ENCODE data around the gene MRPL10. TPM values are rescaled to one million over a fixed set of nuclear protein-coding genes. Genes with fewer than 3 reads are reported as not detected.
A peak's percentile ranks its signal among the peaks of the same experiment; 100 is the strongest.

The MRPL10 gene
- total RNA-seq, 6 donors from 2014 or later: 23.1 to 44.2 (median 28.6) TPM

DNA sequence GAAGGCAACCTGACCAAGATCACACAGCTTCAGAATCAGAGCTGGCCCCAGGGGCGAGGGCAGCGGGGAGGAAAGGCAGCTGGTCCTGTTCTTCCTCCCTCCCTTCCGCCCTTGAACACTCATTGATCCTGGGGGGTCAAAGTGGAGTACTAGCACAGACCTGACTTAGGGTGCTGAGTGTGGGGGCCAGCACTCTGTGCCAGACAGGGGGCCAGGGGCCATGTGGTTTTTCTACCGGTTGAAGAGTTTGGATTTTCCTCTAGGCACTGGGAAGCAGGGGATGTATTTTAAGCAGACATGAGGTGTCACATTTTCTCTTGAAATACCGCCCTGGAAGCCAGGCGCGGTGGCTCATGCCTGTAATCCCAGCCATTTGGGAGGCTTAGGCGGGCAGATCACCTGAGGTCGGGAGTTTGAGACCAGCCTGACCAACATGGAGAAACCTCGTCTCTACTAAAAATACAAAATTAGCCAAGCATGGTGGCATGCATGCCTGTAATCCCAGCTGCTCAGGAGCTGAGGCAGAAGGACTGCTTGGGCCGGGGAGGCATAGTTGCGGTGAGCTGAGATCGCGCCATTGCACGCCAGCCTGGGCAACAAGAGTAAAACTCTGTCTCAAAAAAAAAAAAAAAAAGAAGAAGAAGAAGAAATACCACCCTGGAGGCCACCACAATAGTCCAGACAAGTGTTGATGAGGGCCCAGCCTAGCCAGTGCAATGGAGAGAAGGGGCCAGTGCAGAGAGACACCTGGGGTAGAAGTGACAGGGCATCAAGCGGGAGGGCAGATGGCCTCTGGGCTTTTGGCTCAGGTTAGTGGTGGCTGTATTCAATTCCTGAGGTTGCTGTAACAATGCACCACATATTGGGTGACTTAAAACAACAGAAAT, 25.1 kb downstream of the MRPL10 start:
- no peak for DNase-seq
- H3K4me1 ChIP-seq: peaks cover 0 to 11% (median 6%) of the 10 kb centered on the region in 4 donors
- ATAC-seq (ENCODE audit: low FRiP score in 2 of 2): no peak
- H3K9me3 ChIP-seq: no peaks in the 10 kb centered on the region
- no peak overlapping the region for H3K27ac ChIP-seq
- peaks cover 0 to 3% (median 0%) of the 10 kb centered on the region in 4 donors for H3K27me3 ChIP-seq
- H3K36me3 ChIP-seq: peaks cover 4 to 48% (median 30%) of the 10 kb centered on the region in 4 donors
- WGBS, 2 donors: 85 to 89% methylated on average over 16 of the region's 16 CpGs
- H3K4me3 ChIP-seq: no peak overlapping the region
- TF ChIP-seq EP300 (IDR thresholded peaks at IDR 0.05) (no peak), POLR2A (IDR thresholded peaks at IDR 0.05) (no peak), POLR2AphosphoS5 (IDR thresholded peaks at IDR 0.05) (no peak)
- TF ChIP-seq, protein P1, sequence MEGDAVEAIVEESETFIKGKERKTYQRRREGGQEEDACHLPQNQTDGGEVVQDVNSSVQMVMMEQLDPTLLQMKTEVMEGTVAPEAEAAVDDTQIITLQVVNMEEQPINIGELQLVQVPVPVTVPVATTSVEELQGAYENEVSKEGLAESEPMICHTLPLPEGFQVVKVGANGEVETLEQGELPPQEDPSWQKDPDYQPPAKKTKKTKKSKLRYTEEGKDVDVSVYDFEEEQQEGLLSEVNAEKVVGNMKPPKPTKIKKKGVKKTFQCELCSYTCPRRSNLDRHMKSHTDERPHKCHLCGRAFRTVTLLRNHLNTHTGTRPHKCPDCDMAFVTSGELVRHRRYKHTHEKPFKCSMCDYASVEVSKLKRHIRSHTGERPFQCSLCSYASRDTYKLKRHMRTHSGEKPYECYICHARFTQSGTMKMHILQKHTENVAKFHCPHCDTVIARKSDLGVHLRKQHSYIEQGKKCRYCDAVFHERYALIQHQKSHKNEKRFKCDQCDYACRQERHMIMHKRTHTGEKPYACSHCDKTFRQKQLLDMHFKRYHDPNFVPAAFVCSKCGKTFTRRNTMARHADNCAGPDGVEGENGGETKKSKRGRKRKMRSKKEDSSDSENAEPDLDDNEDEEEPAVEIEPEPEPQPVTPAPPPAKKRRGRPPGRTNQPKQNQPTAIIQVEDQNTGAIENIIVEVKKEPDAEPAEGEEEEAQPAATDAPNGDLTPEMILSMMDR (IDR thresholded peaks at IDR 0.05): no peak

DNA sequence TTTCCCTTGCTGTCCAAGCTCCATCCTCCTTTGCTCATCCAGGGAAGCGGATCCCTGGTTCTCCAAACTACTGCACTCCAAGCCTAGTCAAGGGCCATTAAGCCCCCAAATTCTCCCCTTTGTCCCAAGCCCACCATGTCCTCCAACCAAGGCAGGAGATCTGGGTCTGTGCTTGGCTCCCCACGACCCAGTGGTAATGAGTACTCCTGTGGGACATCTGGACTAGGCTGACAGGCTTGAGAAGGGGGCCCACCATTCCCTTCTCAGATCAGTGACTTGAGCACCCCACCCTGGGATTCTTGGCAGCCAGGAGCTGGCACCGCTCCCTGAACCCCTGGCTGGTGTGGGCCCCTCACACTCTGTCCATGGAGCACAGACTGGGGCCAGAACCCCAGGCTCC, 26.9 kb downstream of the MRPL10 start:
- WGBS, 2 donors: 45 to 70% methylated on average over 2 to 3 of the region's 3 CpGs
- peaks cover 0 to 3% (median 0%) of the 10 kb centered on the region in 4 donors for H3K27me3 ChIP-seq
- H3K36me3 ChIP-seq: peaks cover 4 to 33% (median 28%) of the 10 kb centered on the region in 4 donors
- H3K4me3 ChIP-seq: no peak overlapping the region
- TF ChIP-seq POLR2A (IDR thresholded peaks at IDR 0.05) (no peak), EP300 (IDR thresholded peaks at IDR 0.05) (no peak), POLR2AphosphoS5 (IDR thresholded peaks at IDR 0.05) (no peak)
- TF ChIP-seq, protein P1 (IDR thresholded peaks at IDR 0.05): no peak
- DNase-seq (peak in 1 of 2 donors; percentile 6), ATAC-seq (ENCODE audit: low FRiP score in 2 of 2) (no peak)
- peaks cover 0 to under 1% (median 0%) of the 10 kb centered on the region in 4 donors for H3K4me1 ChIP-seq
- no peak overlapping the region for H3K27ac ChIP-seq
- H3K9me3 ChIP-seq: no peaks in the 10 kb centered on the region

DNA sequence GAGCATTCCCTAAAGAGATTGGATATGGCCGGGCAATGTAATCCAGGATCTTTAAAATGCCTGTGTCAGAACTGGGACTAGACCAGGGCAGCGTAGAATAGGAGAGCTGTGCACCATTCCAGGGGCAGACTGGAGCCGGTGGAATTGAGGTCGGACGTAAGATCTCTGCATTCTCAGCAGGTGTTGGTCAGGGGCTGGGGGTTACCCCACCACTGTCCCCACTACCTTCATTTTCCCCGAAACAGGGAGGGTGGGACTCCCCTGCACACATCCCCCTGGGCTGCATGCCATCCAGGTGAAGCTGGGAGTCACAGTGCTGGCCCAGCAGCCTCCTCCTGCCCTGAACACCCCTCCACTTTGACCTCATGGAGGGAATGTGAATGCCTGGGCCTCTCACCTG, 27.6 kb downstream of the MRPL10 start:
- Histone ChIP-seq H3K27ac (no peak overlapping the region), H3K9me3 (no peaks in the 10 kb centered on the region), H3K36me3 (peaks cover under 1 to 26% (median 21%) of the 10 kb centered on the region in 4 donors), H3K4me1 (no peaks in the 10 kb centered on the region), H3K4me3 (no peak overlapping the region), H3K27me3 (peaks cover 0 to 3% (median 0%) of the 10 kb centered on the region in 4 donors)
- DNase-seq (no peak), ATAC-seq (ENCODE audit: low FRiP score in 2 of 2) (no peak)
- WGBS, 2 donors: 79 to 81% methylated on average over 6 of the region's 6 CpGs
- TF ChIP-seq EP300 (IDR thresholded peaks at IDR 0.05) (no peak), POLR2A (IDR thresholded peaks at IDR 0.05) (no peak), POLR2AphosphoS5 (IDR thresholded peaks at IDR 0.05) (no peak)
- TF ChIP-seq, protein P1 (IDR thresholded peaks at IDR 0.05): no peak

GRCh38 chr17:47803201-47803600, 28.1 kb downstream of the MRPL10 start:
- DNase-seq (no peak), ATAC-seq (ENCODE audit: low FRiP score in 2 of 2) (no peak)
- no peaks in the 10 kb centered on the region for H3K4me1 ChIP-seq
- no peak overlapping the region for H3K27ac ChIP-seq
- TF ChIP-seq, protein P1 (IDR thresholded peaks at IDR 0.05): no peak
- 69 to 75% methylated on average over 5 of the region's 5 CpGs for WGBS, 2 donors
- peaks cover 0 to 20% (median 16%) of the 10 kb centered on the region in 4 donors for H3K36me3 ChIP-seq
- H3K27me3 ChIP-seq: peaks cover 0 to 3% (median 0%) of the 10 kb centered on the region in 4 donors
- no peaks in the 10 kb centered on the region for H3K9me3 ChIP-seq
- no peak overlapping the region for H3K4me3 ChIP-seq
